ENCODE results near the gene SNX4.

DNA sequence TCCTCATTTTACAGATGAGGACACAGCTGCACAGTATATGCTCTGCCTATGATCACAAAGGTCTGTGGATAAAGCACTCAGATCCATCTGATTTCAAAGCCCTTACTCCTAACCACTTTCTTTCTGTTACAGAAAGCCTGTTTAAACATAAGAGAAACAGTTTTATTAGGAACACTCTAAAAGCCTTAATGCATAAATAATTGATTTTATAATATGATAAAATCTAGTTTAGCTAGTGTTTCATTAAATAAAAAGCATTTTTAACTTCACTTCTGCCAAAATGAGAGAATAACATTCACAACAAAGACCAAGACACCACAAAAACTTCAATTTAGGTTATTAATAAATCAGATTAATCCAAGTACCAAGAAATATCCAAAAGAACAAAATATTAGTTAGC is 21.4 kb downstream of the SNX4 start:
- TF ChIP-seq CTCF (conservative IDR thresholded peaks at IDR 0.05; ENCODE audit: low read length): no peak
- TF ChIP-seq EZH2phosphoT487 (IDR thresholded peaks at IDR 0.05; ENCODE audit: borderline replicate concordance, low read depth, low read length): no peak

Data from OCI-LY7 (cell line).